Lower lobe of right lung (tissue), 2 donors: ENCODE measurements around the gene ADCY3. TPM values are rescaled to one million over a fixed set of nuclear protein-coding genes. Genes with fewer than 3 reads are reported as not detected.

Experiments
- ATAC-seq, 2 donors: fragments of 200-7000 bp; cut with Tn5 transposase; one replicate each; pipeline ENCODE4 v1.9.1; 2020 to 2022; ENCODE audit warnings: mild to moderate bottlenecking in 2 of 2, moderate library complexity in 2 of 2
- DNase-seq: peaks from one replicate; pipeline ENCODE4 v3.0.0-alpha.2; 2020
- H3K27ac ChIP-seq: fragments of 200-600 bp; one replicate; pipeline ENCODE4 v1.8.0; 2022
- H3K27me3 ChIP-seq: fragments of 200-600 bp; one replicate; pipeline ENCODE4 v1.8.0; 2022; ENCODE audit warnings: low read depth
- H3K36me3 ChIP-seq: fragments of 200-600 bp; one replicate; pipeline ENCODE4 v1.8.0; 2022; ENCODE audit warnings: mild to moderate bottlenecking
- H3K4me1 ChIP-seq: fragments of 200-600 bp; one replicate; pipeline ENCODE4 v1.8.0; 2022
- H3K4me3 ChIP-seq: fragments of 200-600 bp; one replicate; pipeline ENCODE4 v1.8.0; 2022; ENCODE audit warnings: mild to moderate bottlenecking
- H3K9me3 ChIP-seq: fragments of 200-600 bp; one replicate; pipeline ENCODE4 v1.8.0; 2022
- intact Hi-C: fragments of 100-400 bp; cut with DNase I; formaldehyde crosslinking; loops from one replicate; pipeline ENCODE4 v1.11.0; 2022
- total RNA-seq: library from RNA; stranded (reverse); fragmentation: NEBNext Ultra II Directional; extraction: Animal tissue kit (Norgen Biotek cat#: 25700); gene quantifications from one replicate; pipeline ENCODE4 v1.2.1, GENCODE V29; 2021
- TF ChIP-seq, protein P1 (sequence below): fragments of 200-600 bp; IDR thresholded peaks from one replicate; pipeline ENCODE4 v1.8.0; 2022; ENCODE audit warnings: antibody characterized with exemption, mild to moderate bottlenecking
- donor health status: DM: no; HTN: yes; CAD: no; lungs with severe emphysema.

Gene ADCY3
- total RNA-seq, 1 donor from 2014 or later, result 36.1 TPM

DNA sequence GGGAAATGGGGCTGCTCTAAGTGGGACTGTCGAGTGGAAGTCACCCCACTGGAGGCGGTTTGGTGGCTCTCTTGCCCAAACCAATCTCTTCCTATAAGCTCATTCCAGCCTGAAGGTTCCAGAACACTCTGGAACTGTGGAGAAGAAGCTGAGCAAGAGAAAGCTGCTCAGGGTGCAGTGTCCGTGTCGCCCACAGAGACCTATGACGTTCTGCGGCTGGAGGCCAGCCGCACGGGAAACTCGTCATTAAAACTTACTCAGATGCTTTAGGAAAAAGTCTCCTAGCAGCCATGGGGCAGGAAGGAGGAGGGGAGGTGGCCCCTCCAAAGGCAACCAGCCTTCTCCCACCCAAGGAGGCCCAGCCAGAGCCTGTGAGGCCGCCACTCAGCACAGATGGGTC is 41.7 kb downstream of the ADCY3 start:
- peak overlapping the region; percentile 36 for H3K27ac ChIP-seq
- TF ChIP-seq, protein P1, sequence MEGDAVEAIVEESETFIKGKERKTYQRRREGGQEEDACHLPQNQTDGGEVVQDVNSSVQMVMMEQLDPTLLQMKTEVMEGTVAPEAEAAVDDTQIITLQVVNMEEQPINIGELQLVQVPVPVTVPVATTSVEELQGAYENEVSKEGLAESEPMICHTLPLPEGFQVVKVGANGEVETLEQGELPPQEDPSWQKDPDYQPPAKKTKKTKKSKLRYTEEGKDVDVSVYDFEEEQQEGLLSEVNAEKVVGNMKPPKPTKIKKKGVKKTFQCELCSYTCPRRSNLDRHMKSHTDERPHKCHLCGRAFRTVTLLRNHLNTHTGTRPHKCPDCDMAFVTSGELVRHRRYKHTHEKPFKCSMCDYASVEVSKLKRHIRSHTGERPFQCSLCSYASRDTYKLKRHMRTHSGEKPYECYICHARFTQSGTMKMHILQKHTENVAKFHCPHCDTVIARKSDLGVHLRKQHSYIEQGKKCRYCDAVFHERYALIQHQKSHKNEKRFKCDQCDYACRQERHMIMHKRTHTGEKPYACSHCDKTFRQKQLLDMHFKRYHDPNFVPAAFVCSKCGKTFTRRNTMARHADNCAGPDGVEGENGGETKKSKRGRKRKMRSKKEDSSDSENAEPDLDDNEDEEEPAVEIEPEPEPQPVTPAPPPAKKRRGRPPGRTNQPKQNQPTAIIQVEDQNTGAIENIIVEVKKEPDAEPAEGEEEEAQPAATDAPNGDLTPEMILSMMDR, result no peak
- H3K9me3 ChIP-seq, result no peaks in the 10 kb centered on the region
- ATAC-seq (no peak), DNase-seq (no peak)
- intact Hi-C loops, result no loop called here
- H3K36me3 ChIP-seq, result no peaks in the 10 kb centered on the region
- no peaks in the 10 kb centered on the region for H3K27me3 ChIP-seq
- no peaks in the 10 kb centered on the region for H3K4me1 ChIP-seq
- H3K4me3 ChIP-seq, result no peak overlapping the region

- DNase-seq, result no peak
- intact Hi-C loops, result no loop called here
- H3K27me3 ChIP-seq, result no peaks in the 10 kb centered on the region
- H3K4me1 ChIP-seq, result no peaks in the 10 kb centered on the region
- TF ChIP-seq, protein P1, result no peak
- no peak overlapping the region for H3K27ac ChIP-seq
- H3K4me3 ChIP-seq, result no peak overlapping the region
- no peak for ATAC-seq
- no peaks in the 10 kb centered on the region for H3K36me3 ChIP-seq
- H3K9me3 ChIP-seq, result no peaks in the 10 kb centered on the region
Measured at GRCh38 chr2:24877646-24878045, 42.4 kb downstream of the ADCY3 start.

DNA sequence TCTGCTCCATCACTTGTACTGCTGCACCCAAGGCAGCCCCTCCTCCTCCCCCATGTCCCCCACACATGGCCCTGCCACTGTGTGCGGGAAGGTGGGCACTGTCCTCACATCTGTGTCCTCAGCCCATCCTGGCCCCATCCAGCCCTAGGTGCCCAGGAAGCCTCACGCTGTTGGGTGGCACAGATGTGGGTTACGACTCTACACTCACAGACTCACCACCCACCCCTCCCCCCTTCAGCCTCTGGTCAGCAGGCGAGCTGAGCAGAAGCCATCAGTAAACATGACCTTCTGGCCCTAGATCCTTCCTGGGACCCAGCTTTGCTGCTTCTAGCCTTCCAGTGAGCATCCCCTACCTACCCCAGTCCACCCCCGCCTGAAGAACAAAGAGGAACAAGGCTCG is 43.0 kb downstream of the ADCY3 start:
- Histone ChIP-seq H3K27me3 (no peaks in the 10 kb centered on the region), H3K36me3 (no peaks in the 10 kb centered on the region), H3K4me1 (no peaks in the 10 kb centered on the region), H3K4me3 (no peak overlapping the region), H3K9me3 (no peaks in the 10 kb centered on the region), H3K27ac (no peak overlapping the region)
- intact Hi-C loops, result no loop called here
- no peak for ATAC-seq
- DNase-seq, result no peak
- TF ChIP-seq, protein P1, result no peak

DNA sequence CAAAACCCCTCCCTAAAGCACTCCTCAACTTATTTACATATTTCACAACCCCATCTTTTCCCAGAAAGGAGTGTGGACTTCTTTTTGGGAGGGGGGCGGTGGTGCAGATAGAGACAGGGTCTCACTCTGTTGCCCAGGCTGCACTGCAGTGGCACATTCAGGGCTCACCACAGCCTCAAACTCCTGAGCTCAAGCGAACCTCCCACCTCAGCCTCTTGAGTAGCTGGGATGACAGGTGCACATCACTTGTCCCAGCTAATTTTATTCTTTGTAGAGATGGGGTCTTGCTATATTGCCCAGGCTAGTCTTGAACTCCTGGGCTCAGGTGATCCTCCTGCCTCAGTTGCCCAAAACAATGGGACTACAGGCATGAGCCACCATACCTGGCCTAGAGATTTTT is 44.1 kb downstream of the ADCY3 start:
- no peak for ATAC-seq
- no peaks in the 10 kb centered on the region for H3K27me3 ChIP-seq
- no peak overlapping the region for H3K4me3 ChIP-seq
- intact Hi-C loops, result no loop called here
- DNase-seq, result no peak
- TF ChIP-seq, protein P1, result no peak
- H3K4me1 ChIP-seq, result no peaks in the 10 kb centered on the region
- no peak overlapping the region for H3K27ac ChIP-seq
- H3K36me3 ChIP-seq, result no peaks in the 10 kb centered on the region
- no peaks in the 10 kb centered on the region for H3K9me3 ChIP-seq

DNA sequence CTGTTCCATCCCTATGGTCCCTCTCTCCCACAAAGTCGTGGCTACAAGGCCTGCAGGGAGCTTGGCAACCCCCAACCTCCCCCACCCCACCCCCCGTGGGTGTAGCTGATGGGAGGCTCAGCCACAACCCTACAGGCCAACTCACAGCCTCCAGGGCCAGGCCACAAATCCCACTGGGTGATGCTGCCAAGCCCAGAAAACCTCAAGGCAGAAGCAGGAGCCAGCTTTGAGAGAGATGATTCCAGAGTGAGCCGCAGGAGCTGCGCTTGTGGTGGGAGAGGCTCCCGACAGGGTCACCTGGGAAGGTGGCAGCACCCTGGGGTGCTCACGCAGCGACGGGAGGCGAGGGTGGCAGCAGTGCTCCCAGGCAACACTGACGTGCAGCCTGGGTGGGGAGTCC is 44.8 kb downstream of the ADCY3 start:
- H3K9me3 ChIP-seq, result no peaks in the 10 kb centered on the region
- no peaks in the 10 kb centered on the region for H3K36me3 ChIP-seq
- H3K4me3 ChIP-seq, result no peak overlapping the region
- no peak overlapping the region for H3K27ac ChIP-seq
- no peaks in the 10 kb centered on the region for H3K4me1 ChIP-seq
- intact Hi-C loops, result no loop called here
- ATAC-seq (no peak), DNase-seq (no peak)
- H3K27me3 ChIP-seq, result no peaks in the 10 kb centered on the region
- TF ChIP-seq, protein P1, result no peak

DNA sequence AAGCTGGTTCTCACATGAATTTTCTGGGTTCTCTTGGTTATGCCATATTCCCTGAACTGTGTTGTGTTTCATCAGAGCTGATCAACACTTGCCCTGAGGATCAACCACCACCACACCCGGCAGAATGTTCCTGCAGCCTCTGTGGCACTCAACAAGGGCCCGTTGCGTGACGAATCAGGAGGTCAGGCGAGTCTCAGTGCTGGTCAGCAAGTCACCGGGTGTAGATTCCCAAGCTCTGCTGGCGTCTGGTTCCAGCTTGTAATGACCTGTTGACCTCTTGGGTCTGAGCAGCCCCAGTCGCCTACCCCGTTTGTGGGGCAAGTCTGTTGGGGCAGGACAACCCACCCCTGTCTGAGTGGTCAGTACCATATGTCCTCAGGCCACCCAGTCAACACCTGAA is 46.0 kb downstream of the ADCY3 start:
- H3K27ac ChIP-seq, result no peak overlapping the region

More for the DNA sequence above, 46.0 kb downstream of the ADCY3 start:
- H3K36me3 ChIP-seq, result no peaks in the 10 kb centered on the region
- no peak for DNase-seq
- no peak overlapping the region for H3K4me3 ChIP-seq
- peak in 1 of 2 donors; percentile 26 for ATAC-seq
- H3K4me1 ChIP-seq, result no peaks in the 10 kb centered on the region
- H3K9me3 ChIP-seq, result no peaks in the 10 kb centered on the region
- H3K27me3 ChIP-seq, result no peaks in the 10 kb centered on the region
- intact Hi-C loops, result no loop called here
- TF ChIP-seq, protein P1, result no peak
